Activated CD4-positive, alpha-beta T cell treated with anti-CD3 and anti-CD28 coated beads for 36 hours (primary cell): Measurements from ENCODE around the gene RASSF4. TPM values are rescaled to one million over a fixed set of nuclear protein-coding genes. Genes with fewer than 3 reads are reported as not detected.

ENCODE experiments used
- ATAC-seq: fragments of 200-7000 bp; cut with Tn5 transposase; one replicate; pipeline ENCODE4 v1.10.0; 2021; ENCODE audit warnings: mild to moderate bottlenecking, moderate library complexity
- CTCF ChIA-PET: fragments of 350-600 bp; sonication (Branson Sonifier 250); formaldehyde crosslinking; loops from one replicate; lab custom pipeline; 2021; ENCODE audit warnings: antibody characterized with exemption; lab: Charles Lee
- POLR2A ChIA-PET: fragments of 350-600 bp; sonication (Branson Sonifier 250); formaldehyde crosslinking; loops from one replicate; lab custom pipeline; 2021; ENCODE audit warnings: antibody characterized with exemption, inconsistent platforms; lab: Charles Lee
- DNase-seq: peaks from one replicate; pipeline ENCODE4 v3.0.0-alpha.2; 2020
- H3K27ac Mint-ChIP-seq: one replicate; pipeline ENCODE4 v1.8.0; 2021; ENCODE audit warnings: mixed read lengths
- H3K27me3 Mint-ChIP-seq: one replicate; pipeline ENCODE4 v1.8.0; 2021; ENCODE audit warnings: mixed read lengths
- H3K36me3 Mint-ChIP-seq: one replicate; pipeline ENCODE4 v1.8.0; 2021; ENCODE audit warnings: low read depth, mixed read lengths
- H3K4me1 Mint-ChIP-seq: one replicate; pipeline ENCODE4 v1.8.0; 2021; ENCODE audit warnings: mixed read lengths
- H3K4me3 Mint-ChIP-seq: one replicate; pipeline ENCODE4 v1.8.0; 2021; ENCODE audit warnings: mild to moderate bottlenecking, moderate library complexity, mixed read lengths
- H3K9me3 Mint-ChIP-seq: one replicate; pipeline ENCODE4 v1.8.0; 2021; ENCODE audit warnings: low read depth, mixed read lengths
- intact Hi-C, 2 experiments: fragments of 100-400 bp; cut with DNase I in 1 of 2; cut with micrococcal nuclease in 1 of 2; formaldehyde crosslinking; loops; one replicate each; pipeline versions ENCODE4 v1.14.2 to v1.15.1; 2022 to 2024; cut with DNase I, micrococcal nuclease
- total RNA-seq, 2 experiments: library from RNA; stranded (reverse); gene quantifications; one replicate each; pipeline ENCODE4 v1.2.3, GENCODE V29; 2021

Gene RASSF4
- total RNA-seq = 1 to 10 TPM; 1.0 to 1.3 TPM

DNA sequence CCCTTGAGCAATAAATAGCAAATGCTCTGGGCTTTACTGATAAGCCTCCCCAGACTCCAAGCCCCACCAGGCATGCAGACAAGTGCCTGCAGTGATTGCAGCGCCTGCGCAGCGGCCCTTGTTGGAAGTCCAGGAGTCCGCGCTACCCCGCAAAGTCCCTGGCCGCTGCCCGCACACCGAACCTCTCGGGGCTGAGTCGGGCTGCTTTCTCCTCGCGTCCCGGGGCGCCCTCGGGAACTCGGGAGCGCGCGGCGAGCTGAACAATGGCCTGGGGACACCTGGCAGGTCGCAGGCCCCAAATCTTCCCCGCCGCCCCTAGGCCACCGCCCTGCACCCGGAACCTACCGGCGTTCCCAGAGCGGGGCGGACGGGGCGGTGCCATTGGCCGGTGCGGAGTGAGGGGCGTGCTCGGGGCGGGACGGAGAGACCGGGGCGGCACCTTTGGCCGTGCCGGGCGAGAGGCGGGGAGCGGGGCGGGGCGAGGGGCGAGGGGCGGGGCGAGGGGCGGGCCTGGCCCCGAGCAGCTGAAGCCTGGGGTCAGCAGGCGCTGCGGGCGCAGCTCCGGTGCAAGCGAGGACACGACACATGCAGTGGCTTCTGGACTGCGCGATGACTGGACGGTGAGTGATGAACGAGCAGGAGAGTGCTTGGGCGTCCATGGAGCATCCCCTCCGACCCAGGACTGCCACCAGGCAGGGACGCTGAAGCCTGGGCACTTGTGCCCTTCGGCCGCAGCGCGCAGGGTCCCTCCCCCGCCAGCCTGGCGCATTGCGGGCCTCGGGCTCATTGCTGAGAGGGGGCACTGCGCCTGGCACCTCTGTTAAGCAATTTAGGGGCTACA, at the start of gene RASSF4:
Gene RASSF4, plus strand, starts transcription at position 556 of the 841 bp plus-strand sequence. CDS start 10,401 bp downstream, outside the sequence.
- Mint-ChIP-seq H3K27me3 (no peaks in the 10 kb centered on the region), H3K9me3 (peaks cover 3% of the 10 kb centered on the region), H3K4me3 (peak within 1 kb of the TSS; percentile 80), H3K27ac (peak within 1 kb of the TSS; percentile 70), H3K4me1 (peaks cover 19% of the 10 kb centered on the region), H3K36me3 (peaks cover 11% of the 10 kb centered on the region)
- ChIA-PET POLR2A (interaction anchor here (0.5 kb wide), 1 partner anchor 336 kb away, joined by 3 read pairs; no protein-coding TSS in a partner anchor), CTCF (interaction anchor here (0.7 kb wide), 1 partner anchor 98 kb away, joined by 3 read pairs; no protein-coding TSS in a partner anchor)
- intact Hi-C loops = loop anchor here (1.0 to 2.0 kb wide), 6 partner anchors 15 to 1071 kb away; partner anchors contain the start of genes ZNF22 (in 2 of the 2), NCOA4 (in 1 of the 2) and ZFAND4 (in 1 of the 2)
- ATAC-seq = peak; percentile 100
- DNase-seq = peak; percentile 96

- no peak overlapping the region for H3K4me3 Mint-ChIP-seq
- H3K4me1 Mint-ChIP-seq = peaks cover 14% of the 10 kb centered on the region
- no peak overlapping the region for H3K27ac Mint-ChIP-seq
- DNase-seq (no peak), ATAC-seq (no peak)
- H3K36me3 Mint-ChIP-seq = no peaks in the 10 kb centered on the region
- no peaks in the 10 kb centered on the region for H3K27me3 Mint-ChIP-seq
- ChIA-PET POLR2A (no interaction called here), CTCF (interaction anchor here (0.6 kb wide), 1 partner anchor 37 kb away, joined by 3 read pairs; no protein-coding TSS in a partner anchor)
- H3K9me3 Mint-ChIP-seq = no peaks in the 10 kb centered on the region
- intact Hi-C loops = no loop called here
Measured at GRCh38 chr10:44909910-44910309, 49.7 kb upstream of the RASSF4 start.

GRCh38 chr10:44910602-44911001, 49.0 kb upstream of the RASSF4 start:
- ATAC-seq (no peak), DNase-seq (no peak)
- no peaks in the 10 kb centered on the region for H3K36me3 Mint-ChIP-seq
- no peak overlapping the region for H3K4me3 Mint-ChIP-seq
- intact Hi-C loops = no loop called here
- no peaks in the 10 kb centered on the region for H3K27me3 Mint-ChIP-seq
- ChIA-PET POLR2A (interaction anchor here (0.6 kb wide), 1 partner anchor 312 kb away, joined by 4 read pairs; no protein-coding TSS in a partner anchor), CTCF (no interaction called here)
- peaks cover 14% of the 10 kb centered on the region for H3K4me1 Mint-ChIP-seq
- no peak overlapping the region for H3K27ac Mint-ChIP-seq
- no peaks in the 10 kb centered on the region for H3K9me3 Mint-ChIP-seq

DNA sequence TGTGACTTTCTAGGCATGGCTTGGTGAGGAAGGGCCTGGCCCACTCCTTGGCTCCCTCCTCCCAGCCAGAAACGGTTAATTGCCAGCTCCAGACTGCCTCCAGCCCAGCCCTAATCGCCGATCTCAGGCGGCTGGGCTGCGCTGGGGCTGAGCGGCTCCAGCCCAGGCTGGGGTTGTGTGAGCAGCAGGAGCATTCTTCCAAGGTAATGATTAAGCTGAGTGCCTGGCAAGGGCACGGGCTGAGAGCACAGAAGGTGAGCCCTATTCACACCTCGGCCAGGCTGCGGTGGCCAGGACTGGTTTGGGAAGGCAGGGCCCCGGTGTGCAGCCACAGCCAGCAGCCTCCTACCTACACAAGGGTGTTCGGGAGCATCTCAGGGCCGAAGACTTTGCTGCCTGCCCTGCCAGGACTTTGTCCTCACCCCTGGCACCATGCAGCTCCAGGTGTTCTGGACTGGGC, 48.5 kb upstream of the RASSF4 start, which contains the start of gene TMEM72:
Gene TMEM72, plus strand, starts transcription at position 257 of the 460 bp plus-strand sequence. Its CDS starts 176 bp downstream, at position 433.
- Mint-ChIP-seq H3K27ac (no peak within 1 kb of the TSS), H3K9me3 (no peaks in the 10 kb centered on the region), H3K4me1 (peaks cover 14% of the 10 kb centered on the region), H3K4me3 (no peak within 1 kb of the TSS), H3K27me3 (no peaks in the 10 kb centered on the region), H3K36me3 (no peaks in the 10 kb centered on the region)
- ATAC-seq = no peak
- ChIA-PET CTCF (no interaction called here), POLR2A (no interaction called here)
- intact Hi-C loops = no loop called here
- DNase-seq = no peak

DNA sequence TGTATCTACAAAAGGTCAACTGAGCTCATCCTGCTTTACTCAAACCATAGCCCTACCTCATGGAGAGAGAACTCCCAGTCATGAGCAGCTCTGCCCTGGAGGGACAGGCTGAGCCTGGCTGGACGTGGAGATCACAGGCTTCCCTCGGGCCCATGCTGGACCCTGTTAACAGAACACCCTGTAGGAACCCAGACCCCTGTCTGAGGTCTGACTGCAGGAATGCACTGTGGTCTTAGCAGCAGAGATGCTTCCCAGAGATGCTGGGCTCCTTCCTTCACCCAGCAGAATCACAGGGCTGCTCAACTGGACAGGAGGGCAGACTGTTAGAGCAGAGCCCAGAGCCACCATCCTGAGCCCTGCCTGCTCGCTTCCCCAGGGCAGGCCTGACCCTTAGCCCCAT, 47.7 kb upstream of the RASSF4 start:
- Mint-ChIP-seq H3K4me3 (no peak overlapping the region), H3K36me3 (no peaks in the 10 kb centered on the region), H3K27ac (no peak overlapping the region), H3K9me3 (no peaks in the 10 kb centered on the region), H3K4me1 (peaks cover 14% of the 10 kb centered on the region), H3K27me3 (no peaks in the 10 kb centered on the region)
- ChIA-PET POLR2A (no interaction called here), CTCF (interaction anchor here (1.1 kb wide), 1 partner anchor 15 kb away, joined by 3 read pairs; no protein-coding TSS in a partner anchor)
- DNase-seq (no peak), ATAC-seq (no peak)
- intact Hi-C loops = no loop called here

GRCh38 chr10:44913350-44914081, 46.1 kb upstream of the RASSF4 start:
- no peaks in the 10 kb centered on the region for H3K36me3 Mint-ChIP-seq
- peaks cover 14% of the 10 kb centered on the region for H3K4me1 Mint-ChIP-seq
- no peak overlapping the region for H3K4me3 Mint-ChIP-seq
- ChIA-PET POLR2A (no interaction called here), CTCF (interaction anchor here (0.6 to 1.1 kb wide), 2 partner anchors 17 to 59 kb away, joined by 3 read pairs; no protein-coding TSS in a partner anchor)
- no peaks in the 10 kb centered on the region for H3K9me3 Mint-ChIP-seq
- intact Hi-C loops = no loop called here
- no peaks in the 10 kb centered on the region for H3K27me3 Mint-ChIP-seq
- DNase-seq (peak; percentile 31), ATAC-seq (peak; percentile 79)
- H3K27ac Mint-ChIP-seq = peak overlapping the region; percentile 68

- POLR2A ChIA-PET = no interaction called here
- Mint-ChIP-seq H3K36me3 (no peaks in the 10 kb centered on the region), H3K27ac (no peak overlapping the region), H3K4me1 (peaks cover 14% of the 10 kb centered on the region), H3K27me3 (no peaks in the 10 kb centered on the region), H3K9me3 (no peaks in the 10 kb centered on the region), H3K4me3 (no peak overlapping the region)
- ATAC-seq (no peak), DNase-seq (no peak)
- CTCF ChIA-PET = no interaction called here
- intact Hi-C loops = loop anchor here in 1 of 2 experiments (1.0 kb wide), 1 partner anchor 31 kb away; no protein-coding TSS in a partner anchor
Measured at GRCh38 chr10:44914891-44915290, 44.7 kb upstream of the RASSF4 start.

- intact Hi-C loops = no loop called here
- Mint-ChIP-seq H3K27me3 (no peaks in the 10 kb centered on the region), H3K9me3 (no peaks in the 10 kb centered on the region), H3K36me3 (no peaks in the 10 kb centered on the region), H3K4me3 (no peak overlapping the region), H3K4me1 (peaks cover 14% of the 10 kb centered on the region), H3K27ac (no peak overlapping the region)
- ChIA-PET CTCF (no interaction called here), POLR2A (no interaction called here)
- ATAC-seq = no peak
- no peak for DNase-seq
Measured at GRCh38 chr10:44916429-44916828, 43.2 kb upstream of the RASSF4 start.

DNA sequence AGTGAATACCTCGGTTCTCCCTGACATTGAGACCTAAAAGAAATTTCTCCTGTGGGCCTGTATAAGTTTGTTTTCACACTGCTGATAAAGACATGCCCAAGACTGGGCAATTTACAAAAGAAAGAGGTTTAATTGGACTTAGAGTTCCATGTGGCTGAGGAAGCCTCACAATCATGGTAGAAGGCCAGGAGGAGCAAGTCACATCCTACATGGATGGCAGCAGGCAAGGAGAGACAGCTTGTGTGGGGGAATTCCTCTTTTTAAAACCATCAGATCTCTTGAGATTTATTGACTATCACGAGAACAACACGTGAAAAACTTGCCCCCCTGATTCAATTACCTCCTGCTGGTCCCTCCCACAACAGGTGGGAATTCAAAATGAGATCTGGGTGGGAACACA, 41.8 kb upstream of the RASSF4 start:
- POLR2A ChIA-PET = no interaction called here

GRCh38 chr10:44920252-44920651, 39.4 kb upstream of the RASSF4 start:
- no peaks in the 10 kb centered on the region for H3K9me3 Mint-ChIP-seq
- H3K4me1 Mint-ChIP-seq = no peaks in the 10 kb centered on the region
- CTCF ChIA-PET = interaction anchor here (1.3 kb wide), 1 partner anchor 13 kb away, joined by 4 read pairs; no protein-coding TSS in a partner anchor
- intact Hi-C loops = no loop called here
- H3K36me3 Mint-ChIP-seq = no peaks in the 10 kb centered on the region
- ATAC-seq (no peak), DNase-seq (no peak)
- H3K27me3 Mint-ChIP-seq = no peaks in the 10 kb centered on the region
- POLR2A ChIA-PET = no interaction called here
- H3K4me3 Mint-ChIP-seq = no peak overlapping the region
- H3K27ac Mint-ChIP-seq = no peak overlapping the region

More for the DNA sequence above, 41.8 kb upstream of the RASSF4 start:
- Mint-ChIP-seq H3K27ac (no peak overlapping the region), H3K4me3 (no peak overlapping the region), H3K4me1 (peaks cover 14% of the 10 kb centered on the region), H3K36me3 (no peaks in the 10 kb centered on the region), H3K9me3 (no peaks in the 10 kb centered on the region), H3K27me3 (no peaks in the 10 kb centered on the region)
- DNase-seq (no peak), ATAC-seq (no peak)
- intact Hi-C loops = no loop called here
- CTCF ChIA-PET = no interaction called here

- no peaks in the 10 kb centered on the region for H3K4me1 Mint-ChIP-seq
- H3K4me3 Mint-ChIP-seq = no peak overlapping the region
- ATAC-seq = no peak
- no peak for DNase-seq
- ChIA-PET POLR2A (no interaction called here), CTCF (interaction anchor here (0.5 to 1.3 kb wide), 3 partner anchors 12 to 1876 kb away, joined by 3 to 5 read pairs (median 4); no protein-coding TSS in a partner anchor)
- no peaks in the 10 kb centered on the region for H3K36me3 Mint-ChIP-seq
- no peaks in the 10 kb centered on the region for H3K27me3 Mint-ChIP-seq
- intact Hi-C loops = no loop called here
- no peak overlapping the region for H3K27ac Mint-ChIP-seq
- H3K9me3 Mint-ChIP-seq = no peaks in the 10 kb centered on the region
Measured at GRCh38 chr10:44921061-44921460, 38.5 kb upstream of the RASSF4 start.
